ENCODE data around the gene PRKD1. TPM values are rescaled to one million over a fixed set of nuclear protein-coding genes. Genes with fewer than 3 reads are reported as not detected.

The PRKD1 gene
- total RNA-seq, 1 donor from 2014 or later = 6.7 TPM

DNA sequence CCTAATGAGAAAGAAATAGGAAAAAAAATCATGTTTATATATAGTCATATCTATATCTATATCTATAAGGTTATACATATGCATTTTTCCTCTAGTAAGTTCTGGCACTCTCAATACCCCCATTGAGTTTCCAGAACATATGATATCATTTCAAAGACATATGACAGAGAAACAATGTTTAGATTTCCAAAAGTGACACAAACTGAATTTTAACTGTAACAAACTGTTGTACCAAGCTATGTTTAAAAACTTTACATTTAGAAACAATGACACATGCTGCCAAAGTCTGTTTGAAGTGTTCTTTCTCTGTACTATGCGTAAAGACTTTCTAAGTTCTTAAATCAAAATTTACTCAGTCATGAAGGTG lies 171.6 kb downstream of the PRKD1 start:
- no peak for ATAC-seq (ENCODE audit: low read depth)
- CTCF ChIA-PET = no interaction called here
- Mint-ChIP-seq H3K36me3 (ENCODE audit: low read depth) (no peaks in the 10 kb centered on the region), H3K4me1 (peaks cover 6% of the 10 kb centered on the region), H3K4me3 (no peak overlapping the region), H3K27ac (no peak overlapping the region), H3K27me3 (no peaks in the 10 kb centered on the region), H3K9me3 (no peaks in the 10 kb centered on the region)
- no peak for DNase-seq
- POLR2A ChIA-PET = no interaction called here
- TF ChIP-seq, protein P1, sequence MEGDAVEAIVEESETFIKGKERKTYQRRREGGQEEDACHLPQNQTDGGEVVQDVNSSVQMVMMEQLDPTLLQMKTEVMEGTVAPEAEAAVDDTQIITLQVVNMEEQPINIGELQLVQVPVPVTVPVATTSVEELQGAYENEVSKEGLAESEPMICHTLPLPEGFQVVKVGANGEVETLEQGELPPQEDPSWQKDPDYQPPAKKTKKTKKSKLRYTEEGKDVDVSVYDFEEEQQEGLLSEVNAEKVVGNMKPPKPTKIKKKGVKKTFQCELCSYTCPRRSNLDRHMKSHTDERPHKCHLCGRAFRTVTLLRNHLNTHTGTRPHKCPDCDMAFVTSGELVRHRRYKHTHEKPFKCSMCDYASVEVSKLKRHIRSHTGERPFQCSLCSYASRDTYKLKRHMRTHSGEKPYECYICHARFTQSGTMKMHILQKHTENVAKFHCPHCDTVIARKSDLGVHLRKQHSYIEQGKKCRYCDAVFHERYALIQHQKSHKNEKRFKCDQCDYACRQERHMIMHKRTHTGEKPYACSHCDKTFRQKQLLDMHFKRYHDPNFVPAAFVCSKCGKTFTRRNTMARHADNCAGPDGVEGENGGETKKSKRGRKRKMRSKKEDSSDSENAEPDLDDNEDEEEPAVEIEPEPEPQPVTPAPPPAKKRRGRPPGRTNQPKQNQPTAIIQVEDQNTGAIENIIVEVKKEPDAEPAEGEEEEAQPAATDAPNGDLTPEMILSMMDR (IDR thresholded peaks at IDR 0.05) = no peak
- intact Hi-C loops (cut with micrococcal nuclease) = no loop called here

DNA sequence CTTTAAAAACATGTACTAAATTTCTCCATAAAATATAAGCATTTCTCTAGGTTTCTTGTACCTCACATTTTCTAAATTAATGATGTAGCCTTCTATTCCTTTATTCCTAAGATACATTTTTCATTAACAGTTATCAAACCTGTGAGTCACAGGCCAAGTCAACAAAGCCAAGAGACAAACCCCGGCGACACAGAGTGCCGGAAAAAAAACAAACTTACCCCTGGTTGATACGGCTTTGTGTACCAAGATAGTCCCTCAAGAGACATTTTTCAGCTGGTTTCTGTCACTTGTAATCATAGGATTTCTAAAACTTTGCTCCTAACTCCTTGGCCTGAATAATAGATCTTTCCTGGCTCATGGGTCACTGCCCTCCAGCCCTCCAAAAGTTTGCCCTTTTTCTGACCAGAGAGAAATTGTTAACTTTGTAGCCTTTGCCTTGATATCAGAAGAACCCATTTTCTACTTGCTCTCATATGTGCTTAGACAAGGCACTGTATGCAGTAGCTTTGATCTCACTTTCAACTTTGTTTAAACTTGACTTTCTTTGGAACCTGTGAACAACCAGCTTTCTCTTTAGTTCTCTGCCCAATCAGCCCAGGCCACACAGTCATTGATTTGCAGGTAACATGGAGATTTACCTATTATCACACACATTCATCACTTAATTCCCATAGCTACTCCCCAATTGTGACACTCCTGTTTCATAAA lies 172.2 kb downstream of the PRKD1 start:
- Mint-ChIP-seq H3K9me3 (no peaks in the 10 kb centered on the region), H3K27me3 (no peaks in the 10 kb centered on the region), H3K4me1 (peaks cover 6% of the 10 kb centered on the region), H3K4me3 (no peak overlapping the region), H3K27ac (no peak overlapping the region), H3K36me3 (ENCODE audit: low read depth) (no peaks in the 10 kb centered on the region)
- intact Hi-C loops (cut with micrococcal nuclease) = no loop called here
- TF ChIP-seq, protein P1 (IDR thresholded peaks at IDR 0.05) = no peak
- DNase-seq = no peak
- CTCF ChIA-PET = no interaction called here
- ATAC-seq (ENCODE audit: low read depth) = no peak
- POLR2A ChIA-PET = no interaction called here

DNA sequence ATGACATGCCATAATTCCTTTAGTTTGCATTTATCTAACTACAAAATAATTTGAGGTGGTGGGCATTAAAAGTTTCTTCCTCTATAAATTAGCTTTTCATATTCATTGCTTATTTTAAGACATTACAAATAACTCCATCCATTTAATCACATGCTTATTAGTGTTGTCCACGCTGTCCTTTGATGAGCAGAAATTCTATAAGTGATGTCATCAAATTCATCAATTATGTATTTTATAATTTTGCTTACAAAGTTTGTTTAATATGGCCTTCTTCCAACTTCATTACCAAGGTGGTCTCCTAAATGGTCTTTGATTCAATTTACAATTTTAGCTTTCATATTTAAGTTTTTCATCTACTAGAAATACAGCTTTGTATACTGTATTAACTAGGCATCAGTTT lies 173.5 kb downstream of the PRKD1 start:
- CTCF ChIA-PET = no interaction called here
- POLR2A ChIA-PET = no interaction called here
- no peak for DNase-seq
- TF ChIP-seq, protein P1 (IDR thresholded peaks at IDR 0.05) = no peak
- Mint-ChIP-seq H3K4me1 (peaks cover 4% of the 10 kb centered on the region), H3K9me3 (no peaks in the 10 kb centered on the region), H3K27me3 (no peaks in the 10 kb centered on the region), H3K27ac (no peak overlapping the region), H3K4me3 (no peak overlapping the region), H3K36me3 (ENCODE audit: low read depth) (no peaks in the 10 kb centered on the region)
- intact Hi-C loops (cut with micrococcal nuclease) = no loop called here
- ATAC-seq (ENCODE audit: low read depth) = no peak

DNA sequence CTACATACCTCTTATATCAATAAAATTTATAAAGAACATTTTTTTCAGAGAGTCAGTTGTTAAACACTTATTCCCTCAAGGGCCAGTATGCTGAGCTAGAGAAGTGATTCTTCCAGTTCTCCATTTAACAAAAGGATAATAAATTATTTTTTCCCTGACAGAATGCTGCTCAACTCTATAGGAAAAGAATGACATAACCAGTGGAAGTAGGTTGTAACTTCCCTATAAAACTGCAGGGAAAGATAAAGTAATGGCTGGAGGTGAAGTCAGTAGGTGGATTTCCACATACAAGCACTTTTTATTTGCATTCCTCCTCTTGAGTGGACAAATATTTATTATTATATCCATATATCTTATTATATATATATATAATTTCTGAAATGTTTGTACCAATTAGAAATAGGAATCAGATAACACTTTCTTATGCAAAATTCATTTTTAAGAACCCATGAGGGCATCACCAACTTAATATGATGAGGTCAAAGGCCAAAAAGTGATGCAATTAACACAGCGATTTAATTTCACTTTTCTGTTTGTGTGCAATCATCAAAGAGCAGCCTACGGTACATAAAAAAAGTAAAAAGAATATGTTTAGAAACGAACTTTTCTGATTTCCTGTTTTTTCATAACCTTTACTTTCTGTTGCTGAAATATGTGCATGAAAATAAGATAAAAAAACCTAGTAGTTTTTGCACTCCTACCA lies 175.3 kb downstream of the PRKD1 start:
- TF ChIP-seq, protein P1 (IDR thresholded peaks at IDR 0.05) = no peak
- H3K36me3 Mint-ChIP-seq (ENCODE audit: low read depth) = no peaks in the 10 kb centered on the region
- no peak for DNase-seq
- ChIA-PET POLR2A (no interaction called here), CTCF (no interaction called here)
- no peak overlapping the region for H3K4me3 Mint-ChIP-seq
- H3K4me1 Mint-ChIP-seq = no peaks in the 10 kb centered on the region
- no peak overlapping the region for H3K27ac Mint-ChIP-seq
- no peak for ATAC-seq (ENCODE audit: low read depth)
- intact Hi-C loops (cut with micrococcal nuclease) = no loop called here
- H3K27me3 Mint-ChIP-seq = no peaks in the 10 kb centered on the region
- H3K9me3 Mint-ChIP-seq = no peaks in the 10 kb centered on the region

DNA sequence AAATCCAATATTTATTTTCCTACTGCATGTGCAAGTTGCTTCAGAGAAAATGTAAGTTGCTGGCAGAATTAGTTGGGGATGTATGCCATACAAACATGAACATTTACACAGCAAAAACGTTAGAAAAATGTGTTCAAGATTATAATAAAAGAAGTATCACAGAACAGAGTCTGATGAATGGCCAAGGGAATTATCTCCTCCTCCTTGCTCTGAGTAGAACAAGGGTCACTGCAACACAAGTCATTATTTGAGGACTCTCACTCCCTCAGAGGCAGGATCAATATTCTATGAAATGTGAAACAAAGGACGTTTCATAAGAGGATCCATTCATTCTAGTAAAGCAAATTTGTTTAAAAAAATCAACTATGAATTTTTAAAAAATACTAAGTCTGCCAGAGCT lies 177.8 kb downstream of the PRKD1 start:
- DNase-seq (no peak), ATAC-seq (ENCODE audit: low read depth) (no peak)
- no peaks in the 10 kb centered on the region for H3K4me1 Mint-ChIP-seq
- intact Hi-C loops (cut with micrococcal nuclease) = no loop called here
- TF ChIP-seq, protein P1 (IDR thresholded peaks at IDR 0.05) = no peak
- ChIA-PET CTCF (no interaction called here), POLR2A (no interaction called here)
- no peaks in the 10 kb centered on the region for H3K27me3 Mint-ChIP-seq
- no peaks in the 10 kb centered on the region for H3K36me3 Mint-ChIP-seq (ENCODE audit: low read depth)
- no peaks in the 10 kb centered on the region for H3K9me3 Mint-ChIP-seq
- H3K4me3 Mint-ChIP-seq = no peak overlapping the region
- H3K27ac Mint-ChIP-seq = no peak overlapping the region

Measured in activated B cell treated with CpG ODN at 0.5 μM for 24 hours (primary cell).